ENCODE results near the gene ITPRID1.

The ITPRID1 gene

GRCh38 chr7:31648880-31649279, 135.0 kb downstream of the ITPRID1 start:
- no peak for DNase-seq (ENCODE audit: low spot score)
- POLR2A ChIA-PET (ENCODE audit: low non-redundant PET) = no interaction called here
- TF ChIP-seq, protein P1, sequence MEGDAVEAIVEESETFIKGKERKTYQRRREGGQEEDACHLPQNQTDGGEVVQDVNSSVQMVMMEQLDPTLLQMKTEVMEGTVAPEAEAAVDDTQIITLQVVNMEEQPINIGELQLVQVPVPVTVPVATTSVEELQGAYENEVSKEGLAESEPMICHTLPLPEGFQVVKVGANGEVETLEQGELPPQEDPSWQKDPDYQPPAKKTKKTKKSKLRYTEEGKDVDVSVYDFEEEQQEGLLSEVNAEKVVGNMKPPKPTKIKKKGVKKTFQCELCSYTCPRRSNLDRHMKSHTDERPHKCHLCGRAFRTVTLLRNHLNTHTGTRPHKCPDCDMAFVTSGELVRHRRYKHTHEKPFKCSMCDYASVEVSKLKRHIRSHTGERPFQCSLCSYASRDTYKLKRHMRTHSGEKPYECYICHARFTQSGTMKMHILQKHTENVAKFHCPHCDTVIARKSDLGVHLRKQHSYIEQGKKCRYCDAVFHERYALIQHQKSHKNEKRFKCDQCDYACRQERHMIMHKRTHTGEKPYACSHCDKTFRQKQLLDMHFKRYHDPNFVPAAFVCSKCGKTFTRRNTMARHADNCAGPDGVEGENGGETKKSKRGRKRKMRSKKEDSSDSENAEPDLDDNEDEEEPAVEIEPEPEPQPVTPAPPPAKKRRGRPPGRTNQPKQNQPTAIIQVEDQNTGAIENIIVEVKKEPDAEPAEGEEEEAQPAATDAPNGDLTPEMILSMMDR (conservative IDR thresholded peaks at IDR 0.05; ENCODE audit: low read depth) = no peak
- H3K27ac ChIP-seq = no peak overlapping the region
- CTCF ChIA-PET = no interaction called here

DNA sequence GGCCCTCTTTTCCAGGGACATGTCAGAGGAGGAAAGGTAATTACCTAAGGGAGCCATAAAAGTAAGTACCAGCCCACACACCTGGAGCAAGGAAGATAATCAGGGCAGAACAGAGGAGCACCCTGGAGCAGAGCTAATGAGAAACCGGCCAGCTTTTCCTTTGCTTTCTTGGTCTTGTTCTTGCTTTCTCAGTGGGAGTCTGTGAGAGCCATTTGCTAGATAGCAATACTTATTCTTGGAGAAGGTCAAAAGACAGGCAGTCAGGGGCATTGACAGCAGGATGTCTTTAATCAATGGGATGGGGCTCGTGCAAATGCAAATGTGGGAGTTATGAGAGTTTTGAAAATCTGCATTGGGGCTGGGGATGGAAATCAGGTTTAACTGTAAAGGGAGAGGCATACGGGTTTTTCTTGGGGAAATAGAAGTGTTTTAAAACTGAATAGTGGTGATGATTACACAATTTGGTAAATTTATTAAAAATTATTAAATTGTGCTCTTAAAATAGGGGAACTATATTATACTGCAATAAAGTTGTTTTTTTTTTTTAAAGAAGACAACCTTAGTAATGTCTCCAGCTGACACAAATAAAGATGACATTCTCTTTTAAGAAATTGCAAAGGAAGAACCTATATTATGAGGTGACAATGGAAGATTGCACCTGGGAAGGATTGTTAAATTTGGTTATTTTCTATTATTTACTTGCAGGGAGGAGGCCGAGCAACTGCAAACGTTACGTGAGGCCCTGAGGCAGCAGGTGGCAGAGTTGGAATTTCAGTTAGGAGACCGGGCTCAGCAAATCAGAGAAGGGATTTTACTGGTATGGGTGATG, 137.6 kb downstream of the ITPRID1 start:
- TF ChIP-seq, protein P1 (conservative IDR thresholded peaks at IDR 0.05; ENCODE audit: low read depth) = no peak
- no peak for DNase-seq (ENCODE audit: low spot score)
- POLR2A ChIA-PET (ENCODE audit: low non-redundant PET) = no interaction called here
- no peak overlapping the region for H3K27ac ChIP-seq
- CTCF ChIA-PET = no interaction called here

- H3K27ac ChIP-seq = no peak overlapping the region
- CTCF ChIA-PET = no interaction called here
- TF ChIP-seq, protein P1 (conservative IDR thresholded peaks at IDR 0.05; ENCODE audit: low read depth) = no peak
- no peak for DNase-seq (ENCODE audit: low spot score)
- POLR2A ChIA-PET (ENCODE audit: low non-redundant PET) = no interaction called here
Observed at GRCh38 chr7:31652063-31652326, 138.1 kb downstream of the ITPRID1 start.

DNA sequence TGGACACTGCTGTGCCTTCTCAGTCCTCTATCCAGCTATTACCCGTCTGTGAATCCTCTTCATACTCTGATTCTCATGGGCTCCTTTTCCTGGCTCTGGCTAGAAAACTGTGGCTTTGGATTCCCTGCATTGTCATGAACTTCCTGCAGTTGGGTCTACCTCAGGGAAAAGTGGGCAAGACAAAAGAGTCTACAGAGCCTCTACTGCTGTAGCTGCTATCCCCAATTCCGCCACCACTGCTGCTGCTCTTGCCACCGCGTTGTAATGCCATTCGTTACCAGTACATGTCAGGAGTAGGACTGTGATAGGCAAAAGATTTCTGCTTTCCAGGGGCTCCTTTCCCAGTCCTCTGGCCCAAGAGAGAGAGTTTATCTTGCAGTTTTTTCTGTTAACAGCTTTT, 149.2 kb downstream of the ITPRID1 start:
- no peak for DNase-seq (ENCODE audit: low spot score)
- H3K27ac ChIP-seq = no peak overlapping the region
- TF ChIP-seq, protein P1 (conservative IDR thresholded peaks at IDR 0.05; ENCODE audit: low read depth) = no peak
- POLR2A ChIA-PET (ENCODE audit: low non-redundant PET) = no interaction called here
- CTCF ChIA-PET = no interaction called here

DNA sequence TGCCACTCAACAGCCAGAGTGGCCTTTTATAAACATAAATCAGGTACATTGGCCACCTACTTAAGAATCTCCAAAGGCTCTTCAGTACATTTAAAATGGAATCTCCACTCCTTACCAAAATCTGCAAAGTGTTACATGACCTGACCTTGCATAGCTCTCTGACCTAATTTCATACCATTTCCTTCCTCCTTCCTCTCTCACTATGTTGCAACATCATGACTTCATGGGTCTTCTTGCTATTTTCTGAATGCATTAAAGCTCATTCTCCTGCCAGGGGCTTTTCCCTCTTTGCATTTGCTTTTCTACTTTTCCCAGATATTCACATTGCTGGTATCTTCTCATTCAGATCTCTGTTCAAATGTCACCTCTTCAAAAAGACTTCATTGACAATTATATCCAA, 151.0 kb downstream of the ITPRID1 start:
- POLR2A ChIA-PET (ENCODE audit: low non-redundant PET) = no interaction called here
- H3K27ac ChIP-seq = no peak overlapping the region
- no peak for DNase-seq (ENCODE audit: low spot score)
- TF ChIP-seq, protein P1 (conservative IDR thresholded peaks at IDR 0.05; ENCODE audit: low read depth) = no peak
- CTCF ChIA-PET = no interaction called here

DNA sequence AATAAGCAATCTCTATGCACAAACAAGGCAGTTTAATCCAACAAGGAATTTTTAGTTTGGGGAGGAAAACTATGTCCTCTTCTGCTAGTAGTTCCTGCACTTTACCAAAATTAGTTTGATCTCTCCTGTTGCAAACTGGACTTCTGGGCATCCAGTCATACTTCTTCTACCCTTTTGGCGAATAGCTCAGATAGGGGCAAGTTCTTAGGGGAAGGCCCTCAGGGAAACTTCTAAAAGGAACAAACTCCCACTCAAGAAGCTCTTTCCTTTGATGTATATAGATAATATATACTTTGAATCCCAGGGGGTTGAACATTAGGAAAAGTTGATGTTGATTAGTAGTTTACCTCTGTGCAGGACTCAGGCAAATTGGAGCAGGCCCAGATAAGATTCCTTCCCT, 151.7 kb downstream of the ITPRID1 start:
- no peak overlapping the region for H3K27ac ChIP-seq
- ChIA-PET CTCF (no interaction called here), POLR2A (ENCODE audit: low non-redundant PET) (no interaction called here)
- TF ChIP-seq, protein P1 (conservative IDR thresholded peaks at IDR 0.05; ENCODE audit: low read depth) = no peak
- no peak for DNase-seq (ENCODE audit: low spot score)
